ENCODE data around the gene ANTXR1.

DNA sequence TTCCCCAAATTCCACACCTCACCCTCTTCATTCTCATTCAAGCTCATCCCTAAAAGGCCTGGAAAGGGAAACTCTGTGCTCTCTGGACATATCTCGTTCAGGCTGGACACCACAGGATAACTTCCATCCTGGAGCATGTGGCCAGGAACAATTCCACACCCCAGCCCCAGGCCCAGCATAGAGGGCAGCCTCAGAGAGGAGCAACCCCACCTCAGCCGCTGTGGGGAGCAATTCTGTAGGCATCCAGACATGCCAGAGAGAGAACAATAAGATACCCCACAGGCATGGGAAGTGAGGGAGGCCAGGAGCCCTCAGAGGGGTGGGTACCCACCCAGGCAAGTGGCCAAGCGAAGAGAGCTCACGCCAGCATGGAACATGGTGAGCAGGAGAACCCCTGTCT lies 230.7 kb downstream of the ANTXR1 start:
- TF ChIP-seq, protein P1, sequence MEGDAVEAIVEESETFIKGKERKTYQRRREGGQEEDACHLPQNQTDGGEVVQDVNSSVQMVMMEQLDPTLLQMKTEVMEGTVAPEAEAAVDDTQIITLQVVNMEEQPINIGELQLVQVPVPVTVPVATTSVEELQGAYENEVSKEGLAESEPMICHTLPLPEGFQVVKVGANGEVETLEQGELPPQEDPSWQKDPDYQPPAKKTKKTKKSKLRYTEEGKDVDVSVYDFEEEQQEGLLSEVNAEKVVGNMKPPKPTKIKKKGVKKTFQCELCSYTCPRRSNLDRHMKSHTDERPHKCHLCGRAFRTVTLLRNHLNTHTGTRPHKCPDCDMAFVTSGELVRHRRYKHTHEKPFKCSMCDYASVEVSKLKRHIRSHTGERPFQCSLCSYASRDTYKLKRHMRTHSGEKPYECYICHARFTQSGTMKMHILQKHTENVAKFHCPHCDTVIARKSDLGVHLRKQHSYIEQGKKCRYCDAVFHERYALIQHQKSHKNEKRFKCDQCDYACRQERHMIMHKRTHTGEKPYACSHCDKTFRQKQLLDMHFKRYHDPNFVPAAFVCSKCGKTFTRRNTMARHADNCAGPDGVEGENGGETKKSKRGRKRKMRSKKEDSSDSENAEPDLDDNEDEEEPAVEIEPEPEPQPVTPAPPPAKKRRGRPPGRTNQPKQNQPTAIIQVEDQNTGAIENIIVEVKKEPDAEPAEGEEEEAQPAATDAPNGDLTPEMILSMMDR (IDR thresholded peaks at IDR 0.05; ENCODE audit: borderline replicate concordance, extremely low read depth, low read length, poor library complexity, severe bottlenecking) = no peak
- TF ChIP-seq EZH2 (IDR thresholded peaks at IDR 0.05; ENCODE audit: borderline replicate concordance, low read depth, low read length, severe bottlenecking) = no peak

All from DND-41 (cell line).